Measurements from ENCODE around the gene DZIP1L.
"Not testable (repeated sequence)": the region's sequence is repeated elsewhere in the genome, so short reads cannot be mapped to it uniquely, and the experiment has no call there.

DZIP1L gene

DNA sequence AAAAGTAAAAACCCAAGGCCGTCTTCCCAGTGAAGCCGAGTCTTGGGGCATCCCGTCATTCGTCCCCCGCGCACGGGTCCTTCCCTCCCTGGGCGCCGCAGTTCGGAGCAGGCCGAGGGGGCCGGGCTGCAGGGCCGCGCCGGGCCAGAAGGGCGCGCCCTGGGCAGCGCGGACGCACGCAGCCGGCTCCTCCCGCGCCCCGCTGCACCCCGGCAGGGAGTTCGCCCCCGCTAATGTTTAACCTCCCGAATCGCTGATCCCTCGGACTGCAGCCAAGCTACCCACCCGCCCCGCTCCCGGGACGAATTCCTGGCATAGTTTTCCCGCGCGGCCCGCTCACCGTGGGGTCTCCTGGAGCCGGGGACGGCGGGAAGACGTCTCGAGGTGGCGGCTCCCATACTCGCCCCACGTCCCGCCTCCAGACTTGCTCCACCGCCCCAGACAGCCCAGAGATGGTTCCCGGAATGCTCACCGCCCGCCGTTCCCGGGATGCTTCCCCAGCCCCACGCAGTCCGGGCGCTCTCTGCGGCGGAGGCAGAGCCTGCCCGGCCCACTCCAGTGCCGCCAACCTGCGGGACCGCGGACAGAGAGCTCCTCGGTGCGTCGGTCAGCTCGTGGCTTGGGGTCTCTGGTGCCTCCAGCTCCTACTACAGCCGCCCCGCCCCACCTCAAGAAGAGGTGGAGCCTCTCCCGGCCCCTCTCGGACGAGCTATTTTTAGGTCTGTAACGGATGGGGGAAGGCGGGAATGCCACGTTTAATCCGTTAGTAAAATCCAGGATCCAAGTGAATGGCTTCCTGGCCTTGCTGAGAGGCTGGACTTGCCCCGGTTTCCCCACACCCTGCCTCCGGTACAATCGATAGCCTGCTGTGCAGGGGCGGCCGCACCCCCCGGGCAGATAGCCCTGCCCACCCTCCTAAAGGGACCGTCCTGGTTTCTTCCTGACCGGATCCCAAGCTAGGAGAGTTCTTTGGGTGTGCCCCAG, at the start of gene DZIP1L:
TSS of gene DZIP1L (minus strand) at position 621 of the 984 bp plus-strand sequence. CDS start 11,637 bp downstream, outside the sequence.
- DNase-seq (ENCODE audit: low read depth) = peak; percentile 56

- DNase-seq (ENCODE audit: low read depth) = no peak
Measured at GRCh38 chr3:138165061-138165460, 49.7 kb upstream of the DZIP1L start.

DNA sequence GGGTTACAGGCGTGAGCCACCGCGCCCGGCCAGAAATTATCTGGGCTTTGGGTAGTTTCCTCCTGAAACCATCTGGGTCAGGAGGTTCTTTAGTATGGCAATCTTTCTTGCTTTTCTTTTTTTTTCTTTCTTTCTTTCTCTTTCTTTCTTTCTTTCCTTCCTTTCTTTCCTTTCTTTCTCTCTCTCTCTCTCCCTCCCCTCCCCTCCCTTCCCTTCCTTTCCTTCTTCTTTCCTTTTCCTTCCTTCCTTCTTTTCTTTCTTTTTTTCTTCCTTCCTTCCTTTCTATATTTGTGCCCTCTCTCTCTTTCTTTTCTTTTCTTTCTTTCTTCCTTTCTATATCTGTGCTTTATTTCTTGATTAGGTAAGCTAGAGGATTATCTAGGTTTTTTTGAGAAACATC, 42.3 kb upstream of the DZIP1L start:
- no peak for DNase-seq (ENCODE audit: low read depth)

- DNase-seq (ENCODE audit: low read depth) = no peak
Measured at GRCh38 chr3:138154534-138154933, 39.1 kb upstream of the DZIP1L start.

- DNase-seq (ENCODE audit: low read depth) = no peak
Measured at GRCh38 chr3:138148503-138148902, 33.1 kb upstream of the DZIP1L start.

GRCh38 chr3:138142181-138142580, 26.8 kb upstream of the DZIP1L start:
- DNase-seq (ENCODE audit: low read depth) = not testable (repeated sequence)

- DNase-seq (ENCODE audit: low read depth) = no peak
Measured at GRCh38 chr3:138140940-138141339, 25.5 kb upstream of the DZIP1L start.

GRCh38 chr3:138139691-138140090, 24.3 kb upstream of the DZIP1L start:
- no peak for DNase-seq (ENCODE audit: low read depth)

- no peak for DNase-seq (ENCODE audit: low read depth)
Measured at GRCh38 chr3:138137861-138138260, 22.5 kb upstream of the DZIP1L start.

DNA sequence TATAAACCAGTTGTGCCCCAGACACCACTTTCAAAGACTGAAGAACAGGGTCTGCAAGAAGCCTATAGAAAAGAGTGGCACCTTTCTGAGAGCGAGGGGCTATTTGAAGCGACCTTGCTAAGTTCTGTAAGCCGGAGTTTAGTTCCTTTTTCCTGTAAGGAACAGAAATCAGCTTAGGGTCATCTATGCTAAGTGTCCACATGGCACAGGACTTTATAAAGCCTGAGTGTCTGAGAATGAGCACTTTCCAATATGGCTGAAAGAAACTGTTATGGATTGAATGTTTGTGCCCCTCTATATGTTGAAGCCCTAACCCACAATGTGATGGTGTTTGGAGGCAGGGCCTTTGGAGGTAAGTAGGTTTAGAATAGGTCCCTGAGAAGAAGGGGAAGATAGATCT, 20.8 kb upstream of the DZIP1L start:
- no peak for DNase-seq (ENCODE audit: low read depth)

DNA sequence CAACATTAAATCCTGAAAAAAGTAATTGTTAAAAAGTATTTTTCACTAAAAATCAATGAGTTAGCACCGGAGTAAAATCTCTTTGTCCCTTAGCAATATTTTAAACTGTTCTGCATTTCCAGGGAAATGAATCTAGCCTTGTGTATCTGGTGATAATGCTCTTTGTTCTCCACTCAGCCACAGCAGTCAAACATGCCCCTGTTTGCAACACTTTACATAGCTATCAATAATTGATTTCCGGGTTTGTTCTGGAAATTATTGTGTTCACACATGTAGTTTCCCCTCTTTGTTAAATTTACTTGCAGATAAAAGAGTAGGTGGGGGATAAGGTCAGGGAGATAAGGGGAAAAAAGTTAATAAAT, 20.4 kb upstream of the DZIP1L start:
- DNase-seq (ENCODE audit: low read depth) = no peak

GRCh38 chr3:138135146-138135832, 19.9 kb upstream of the DZIP1L start:
- DNase-seq (ENCODE audit: low read depth) = no peak

DNA sequence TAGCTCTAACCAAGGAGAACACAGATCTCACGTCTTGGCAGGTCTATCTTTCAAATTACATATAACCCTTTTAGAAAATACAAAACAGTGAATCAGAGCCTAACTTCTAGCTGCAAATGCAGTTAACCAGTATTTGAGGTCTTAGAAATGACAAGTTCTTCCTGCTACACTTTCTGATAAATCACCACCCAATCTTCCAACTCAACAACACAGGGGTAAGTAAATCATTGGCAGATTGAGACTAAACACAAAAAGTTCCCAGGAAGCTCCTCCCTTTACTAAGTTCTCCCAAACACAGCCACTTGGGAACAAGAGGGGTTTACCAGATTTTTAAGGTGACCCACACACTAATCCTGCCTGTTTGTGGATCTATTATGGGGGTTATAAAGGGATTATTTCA, 16.8 kb upstream of the DZIP1L start, which contains the start of gene A4GNT:
TSS of gene A4GNT (minus strand) at position 152 of the 400 bp plus-strand sequence. CDS start 1,134 bp downstream, outside the sequence.
- DNase-seq (ENCODE audit: low read depth) = no peak

DNA sequence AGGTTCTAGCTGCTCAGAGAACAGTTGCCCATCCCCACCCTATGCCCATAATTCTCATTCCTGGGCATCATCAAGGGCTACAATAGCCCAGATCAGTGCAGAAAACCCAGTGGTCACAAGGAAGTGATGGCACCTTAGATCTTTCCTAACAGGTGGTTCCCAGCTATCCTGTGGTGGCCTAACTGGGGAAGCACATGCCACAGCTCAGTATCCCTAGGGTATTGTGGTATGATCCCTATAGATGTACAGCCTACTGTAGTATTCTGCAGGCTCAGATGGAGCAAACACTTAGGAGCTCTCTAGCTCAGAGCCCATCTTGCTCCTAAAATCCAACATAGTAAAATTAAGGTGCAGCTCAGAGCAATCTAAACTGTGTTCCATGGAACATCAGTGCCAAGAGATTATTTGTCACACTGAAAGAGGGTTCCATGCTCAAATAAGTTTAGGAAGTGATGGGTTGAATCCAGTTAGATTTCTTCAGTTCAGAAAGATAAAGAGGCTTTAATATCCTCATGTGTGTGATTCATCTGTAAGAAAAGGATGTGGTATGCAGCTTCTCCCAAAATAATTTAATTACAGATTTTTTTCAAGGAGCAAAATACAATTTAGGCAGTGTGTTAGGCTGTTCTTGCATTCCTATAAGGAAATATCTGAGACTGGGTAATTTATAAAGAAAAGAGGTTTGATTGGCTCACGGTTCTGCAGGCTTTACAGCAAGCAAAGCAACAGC, 12.4 kb upstream of the DZIP1L start:
- no peak for DNase-seq (ENCODE audit: low read depth)

GRCh38 chr3:138125548-138126221, 10.3 kb upstream of the DZIP1L start:
- DNase-seq (ENCODE audit: low read depth) = no peak

DNA sequence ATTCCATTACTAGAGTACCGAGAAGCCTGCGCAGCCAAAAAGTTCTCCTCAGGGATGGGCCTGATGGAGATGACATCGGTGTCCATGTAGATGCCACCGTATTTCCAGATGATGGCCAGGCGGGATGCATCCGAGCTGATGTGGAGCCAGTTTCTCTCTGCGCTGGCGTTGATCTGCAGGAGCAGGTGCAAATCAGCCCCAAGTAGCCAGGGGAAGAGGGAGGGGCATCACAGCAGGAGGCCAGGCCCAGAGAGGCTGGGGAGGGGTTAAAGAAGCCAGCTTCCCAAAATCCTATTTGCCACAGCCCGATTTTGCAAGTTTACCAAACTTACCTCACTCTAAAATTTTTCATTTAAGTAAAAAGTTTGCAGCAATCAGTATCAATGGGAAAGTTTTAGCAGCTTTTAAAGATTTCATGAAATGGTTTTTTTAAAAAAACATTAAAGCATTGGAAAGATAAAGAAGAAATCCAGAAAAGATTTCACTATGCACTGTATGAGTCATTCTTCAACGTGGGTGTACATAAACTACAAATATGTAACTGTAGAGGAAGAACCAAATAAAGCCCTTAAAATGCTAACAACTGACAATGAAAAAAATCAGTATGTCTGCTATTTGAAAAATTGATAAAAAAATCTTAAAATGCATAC, 9.4 kb upstream of the DZIP1L start:
- no peak for DNase-seq (ENCODE audit: low read depth)

- DNase-seq (ENCODE audit: low read depth) = no peak
Measured at GRCh38 chr3:138124188-138124587, 8.8 kb upstream of the DZIP1L start.

- no peak for DNase-seq (ENCODE audit: low read depth)
Measured at GRCh38 chr3:138119423-138119766, 4.0 kb upstream of the DZIP1L start.

GRCh38 chr3:138118612-138119422, 3.4 kb upstream of the DZIP1L start:
- peak; percentile 49 for DNase-seq (ENCODE audit: low read depth)

- no peak for DNase-seq (ENCODE audit: low read depth)
Measured at GRCh38 chr3:138114431-138114918, 933 bp downstream of the DZIP1L start.

Data from HS-27A (cell line).